Left renal cortex interstitium (tissue), 4 donors: ENCODE results near the gene PROP1. TPM values are rescaled to one million over a fixed set of nuclear protein-coding genes. Genes with fewer than 3 reads are reported as not detected.
A peak's percentile ranks its signal among the peaks of the same experiment; 100 is the strongest.
"Not testable (repeated sequence)": the region's sequence is repeated elsewhere in the genome, so short reads cannot be mapped to it uniquely, and the experiment has no call there.

ENCODE experiments used
- DNase-seq, 4 donors: peaks; one replicate each; pipeline ENCODE4 v3.0.0-alpha.2; 2013; ENCODE audit warnings: low read depth in 4 of 4, low spot score in 2 of 4, missing footprints in 1 of 4
- polyA plus RNA-seq, 4 donors: library from polyadenylated mRNA; unstranded; fragments of 120-200 nt; gene quantifications; one replicate each; pipeline ENCODE4 v1.2.1, GENCODE V29; 2013; ENCODE audit not compliant: insufficient read length in 4 of 4

PROP1 gene
- polyA plus RNA-seq: under 1 TPM in 2 of 4 donors, not detected in 2; 0.10 to 0.11 TPM

DNA sequence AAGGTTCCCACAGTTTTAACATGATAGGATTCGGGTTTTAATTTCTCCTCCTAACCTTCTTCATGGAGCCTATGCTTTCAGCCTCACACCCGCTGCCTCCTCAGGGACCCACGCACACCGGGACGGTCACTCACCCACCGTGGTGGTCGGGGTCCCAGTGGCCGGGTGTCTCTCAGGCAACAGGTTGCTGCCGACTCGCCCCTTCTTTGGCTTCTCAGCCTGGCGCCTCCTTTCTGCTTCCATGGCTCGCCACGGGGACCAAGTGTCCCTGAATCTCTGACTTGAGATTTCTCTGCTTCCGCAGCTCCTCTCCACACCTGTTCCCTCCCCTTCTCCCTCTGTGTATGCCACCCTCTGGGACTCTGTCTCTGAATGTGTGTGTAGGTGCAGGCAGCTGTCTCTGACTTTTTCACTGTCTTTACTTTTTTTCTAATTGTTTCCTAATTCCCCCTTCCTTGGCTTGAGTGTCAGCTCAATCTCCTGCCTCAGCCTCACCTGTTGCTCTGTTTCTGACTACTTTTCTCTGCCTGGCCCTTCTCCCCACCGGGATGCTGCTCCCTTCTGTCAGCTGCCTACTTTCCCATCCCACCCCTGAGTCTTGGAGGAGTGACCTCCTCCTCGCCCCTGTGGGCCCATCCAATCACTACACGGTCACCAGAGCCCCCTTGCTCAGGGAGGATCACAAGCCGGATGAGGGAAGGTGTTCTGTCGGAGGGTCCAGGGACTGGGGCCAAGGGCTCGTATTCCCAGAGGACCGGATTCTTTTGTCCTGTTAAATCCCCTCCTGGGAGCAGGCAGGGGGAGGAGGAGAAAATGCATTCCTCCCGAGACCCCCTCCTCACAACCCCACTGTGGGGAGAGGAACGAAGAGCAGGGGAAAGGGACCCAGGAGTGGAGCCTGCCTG lies at the start of gene PROP1:
TSS of gene PROP1 (minus strand) at position 552 of the 905 bp plus-strand sequence. CDS start at position 243, 309 bp downstream.
- no peak for DNase-seq

DNA sequence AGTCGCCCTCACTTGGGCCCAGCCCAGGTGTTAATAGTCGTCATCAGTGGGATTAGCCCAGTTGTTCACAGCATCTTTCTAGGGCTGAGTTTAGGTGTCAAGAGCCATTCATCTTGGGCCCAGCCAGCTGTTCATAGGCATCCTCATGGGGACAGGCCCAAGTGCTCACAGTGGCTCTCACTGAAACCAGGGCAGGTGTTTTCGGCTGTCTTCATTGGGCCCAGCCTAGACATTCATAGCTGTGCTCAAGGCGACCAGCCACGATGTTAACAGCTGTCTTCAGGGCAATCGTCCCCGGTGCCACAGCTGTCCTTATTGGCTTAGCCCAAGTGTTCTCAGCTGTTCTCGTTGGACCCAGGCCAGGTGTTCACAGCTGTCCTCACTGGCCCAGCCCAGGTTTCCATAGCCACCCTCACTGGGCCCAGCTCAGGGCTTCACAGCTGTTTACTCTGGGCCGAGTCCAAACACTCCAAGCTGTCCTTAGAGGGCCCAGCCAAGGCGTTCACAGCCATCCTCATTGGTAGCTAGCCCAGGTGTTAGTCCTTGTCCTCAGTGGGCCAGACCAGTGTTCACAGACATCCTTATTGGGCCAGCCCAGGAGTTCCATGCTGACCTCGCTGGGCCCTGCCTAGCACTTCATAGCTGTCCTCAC lies 23.5 kb upstream of the PROP1 start:
- DNase-seq: not testable (repeated sequence)

DNA sequence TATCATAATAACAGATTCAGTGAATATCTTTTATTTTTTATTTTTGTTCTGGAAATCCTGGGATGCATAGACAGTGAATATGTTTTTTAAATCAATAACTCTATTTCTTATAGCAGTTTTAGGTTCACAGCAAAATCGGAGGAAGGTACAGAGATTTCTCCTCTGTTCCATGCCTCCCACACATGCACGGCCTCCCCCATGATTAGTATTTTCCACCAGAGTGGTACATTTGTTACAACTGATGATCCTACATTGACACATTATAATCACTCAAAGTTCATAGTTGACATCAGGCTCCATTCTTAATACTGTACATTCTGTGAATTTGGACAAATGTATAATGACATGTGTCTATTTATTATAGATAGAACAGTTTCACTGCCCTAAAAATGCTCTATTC lies 16.7 kb upstream of the PROP1 start:
- not testable (repeated sequence) for DNase-seq

DNA sequence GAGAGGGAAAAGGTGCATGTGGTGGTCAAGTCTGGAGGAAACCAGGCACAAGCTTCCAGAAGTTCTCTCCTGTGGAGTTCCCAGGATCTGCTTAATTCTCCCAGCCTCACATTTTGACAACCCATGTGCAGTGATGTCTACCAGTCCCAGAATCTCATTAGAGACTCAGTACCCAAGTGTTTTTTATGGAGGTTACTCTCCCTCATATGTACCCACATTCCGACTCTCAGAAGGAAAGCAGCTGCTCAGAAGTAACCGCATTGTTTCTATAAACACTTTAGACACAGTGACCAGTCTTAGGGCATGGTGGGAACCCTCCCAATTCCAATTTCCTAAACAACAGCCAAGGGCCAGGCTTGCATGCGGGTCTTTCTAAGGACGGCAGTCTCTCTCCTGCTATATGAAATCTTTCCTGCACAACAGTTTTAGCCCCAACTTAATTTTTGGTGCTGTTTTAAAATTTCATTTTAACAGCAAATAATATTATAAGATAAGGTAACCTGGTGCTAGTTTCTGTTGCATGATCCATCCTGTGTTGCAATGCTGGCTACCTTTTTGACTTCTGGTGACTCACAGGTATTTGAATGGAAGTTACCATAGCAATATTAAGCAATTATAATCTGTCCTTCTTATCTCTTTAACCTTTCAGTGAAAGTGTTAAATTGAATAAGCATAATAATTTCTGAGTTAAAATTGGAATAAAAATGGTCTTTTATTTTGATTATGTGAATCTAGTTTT lies 15.9 kb upstream of the PROP1 start:
- DNase-seq: not testable (repeated sequence)

DNA sequence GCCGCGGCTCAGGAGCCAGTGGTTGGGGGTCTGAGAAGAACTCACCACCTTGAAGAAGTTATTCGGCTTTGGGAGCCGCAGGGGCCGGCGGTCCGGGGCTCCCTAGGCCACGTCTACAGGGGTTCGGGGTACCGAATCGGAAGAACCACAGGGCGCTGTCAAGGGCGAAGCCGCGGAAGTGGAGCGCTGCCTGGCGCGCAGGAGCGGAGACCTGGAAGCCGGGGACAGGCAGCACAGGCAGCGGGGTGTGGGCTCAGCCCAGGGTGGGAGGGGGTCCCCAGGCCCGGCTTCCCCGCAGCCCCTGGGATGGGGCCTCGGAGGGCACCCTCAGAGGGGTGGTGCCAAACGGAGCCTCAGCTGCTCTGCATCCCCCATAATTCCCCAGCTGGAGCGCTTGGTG lies 11.2 kb upstream of the PROP1 start:
- not testable (repeated sequence) for DNase-seq

DNA sequence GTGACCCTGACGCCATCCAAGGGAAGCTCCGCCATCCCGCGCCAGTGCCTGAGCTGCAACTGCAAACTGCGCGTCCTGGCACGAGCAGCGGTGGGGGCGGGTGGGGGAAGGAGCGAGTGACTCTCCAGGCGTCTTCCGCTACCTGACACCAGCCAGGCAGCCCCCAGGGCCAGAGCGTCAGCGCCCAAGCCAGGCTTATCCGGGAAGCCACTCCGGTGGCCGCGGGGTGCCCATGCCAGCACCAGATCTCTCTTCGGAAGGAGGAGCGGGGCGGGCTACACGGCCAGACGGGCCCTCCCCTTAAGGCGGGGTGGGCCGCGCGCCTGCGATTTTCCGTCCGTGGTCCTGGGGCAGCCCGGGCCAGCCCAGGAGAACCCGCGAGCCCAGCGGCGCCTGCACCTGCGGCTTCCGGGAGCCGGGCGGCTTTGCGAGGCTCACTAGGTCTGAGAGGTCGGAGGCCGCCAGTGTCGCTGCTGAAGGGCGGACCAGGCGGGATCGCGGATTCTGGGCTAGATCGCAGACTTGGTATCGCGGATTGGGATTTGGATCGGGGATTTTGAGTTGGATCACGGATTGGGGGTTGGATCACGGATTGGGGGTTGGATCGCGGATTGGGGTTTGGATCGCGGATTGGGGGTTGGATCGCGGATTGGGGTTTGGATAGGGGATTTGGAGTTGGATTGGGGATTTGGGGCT lies 10.6 kb upstream of the PROP1 start:
- not testable (repeated sequence) for DNase-seq

DNA sequence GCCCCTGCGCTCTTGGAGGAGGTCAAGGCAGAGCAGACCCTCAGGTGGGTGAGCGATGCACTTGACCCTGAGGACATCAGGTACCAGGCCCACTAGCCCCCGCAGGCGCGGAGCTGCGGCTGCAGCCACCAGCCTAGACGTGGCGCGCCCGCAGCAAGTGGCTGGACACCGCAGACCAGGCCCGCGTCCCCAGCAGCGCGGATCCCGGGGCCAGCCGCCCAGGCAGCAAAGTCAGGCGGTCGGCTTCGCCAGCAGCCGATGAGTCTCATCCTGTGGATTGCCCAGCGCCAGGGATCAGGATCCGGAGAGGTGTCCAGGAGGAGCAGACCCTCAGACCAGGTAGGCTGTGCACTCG lies 10.1 kb upstream of the PROP1 start:
- DNase-seq: not testable (repeated sequence)

DNA sequence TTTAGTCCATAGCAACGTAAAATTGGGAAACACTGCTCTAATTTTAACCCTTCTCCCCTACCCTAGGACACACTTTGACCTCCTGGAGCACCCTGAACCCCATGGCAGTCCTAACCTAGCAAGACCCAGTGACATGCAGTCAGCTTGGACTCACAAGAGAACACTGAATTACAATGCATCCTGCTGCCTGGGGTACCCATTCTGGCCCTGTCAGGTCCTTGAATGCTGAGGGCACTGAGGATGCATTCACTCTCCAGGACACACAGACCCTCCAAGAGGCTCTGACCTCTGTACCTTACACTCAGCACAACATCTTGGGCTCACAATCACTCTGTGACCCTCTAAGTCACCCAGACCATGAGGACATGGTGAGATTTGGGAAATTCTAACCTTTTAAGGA lies 1.8 kb upstream of the PROP1 start:
- no peak for DNase-seq

DNA sequence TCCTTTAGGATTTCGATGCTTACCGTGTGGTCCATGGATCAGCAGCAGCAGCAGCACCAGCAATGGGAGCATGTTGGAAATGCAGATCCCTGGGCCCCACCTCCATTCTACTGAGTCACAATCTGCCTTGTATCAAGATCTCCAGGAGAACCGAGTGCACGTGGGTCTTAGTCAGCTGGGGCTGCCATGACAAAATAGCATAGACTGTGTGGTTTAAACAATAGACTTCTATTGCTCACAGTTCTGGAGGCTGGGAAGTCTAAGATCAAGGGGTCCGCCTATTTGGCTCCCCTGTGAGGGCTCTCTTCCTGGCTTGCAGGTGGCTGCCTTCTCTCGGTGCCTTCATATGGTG lies 1.3 kb upstream of the PROP1 start:
- no peak for DNase-seq

DNA sequence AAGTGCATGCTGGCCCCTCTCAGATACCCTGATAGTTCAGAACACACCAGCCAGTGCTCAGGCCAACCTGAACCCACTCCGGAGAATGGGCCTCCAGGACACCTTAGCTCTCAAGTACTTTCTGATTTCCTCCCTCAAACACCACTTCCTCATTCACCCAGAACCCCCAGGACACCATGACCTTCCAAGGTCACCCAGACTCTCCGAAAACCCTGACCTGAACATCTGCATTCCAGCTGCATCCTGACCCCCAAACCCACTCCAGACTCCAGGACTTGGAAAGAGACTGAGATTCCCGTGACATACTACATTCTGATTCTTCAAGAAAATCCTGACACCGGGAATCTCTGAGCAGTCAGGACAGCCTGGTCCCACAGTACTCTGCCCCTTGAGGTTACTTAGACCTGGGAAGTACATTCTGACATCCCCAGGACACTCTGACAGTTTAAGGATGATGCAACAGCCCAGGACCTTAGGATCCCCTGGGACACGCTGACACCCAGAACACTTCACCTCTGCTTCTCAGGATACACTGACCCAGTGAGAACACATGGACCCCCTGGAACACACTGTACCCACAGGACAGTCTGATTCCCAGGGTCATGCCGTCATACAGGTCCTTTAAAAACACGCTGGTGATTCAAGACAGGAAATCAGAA lies 747 bp upstream of the PROP1 start:
- DNase-seq: no peak

DNA sequence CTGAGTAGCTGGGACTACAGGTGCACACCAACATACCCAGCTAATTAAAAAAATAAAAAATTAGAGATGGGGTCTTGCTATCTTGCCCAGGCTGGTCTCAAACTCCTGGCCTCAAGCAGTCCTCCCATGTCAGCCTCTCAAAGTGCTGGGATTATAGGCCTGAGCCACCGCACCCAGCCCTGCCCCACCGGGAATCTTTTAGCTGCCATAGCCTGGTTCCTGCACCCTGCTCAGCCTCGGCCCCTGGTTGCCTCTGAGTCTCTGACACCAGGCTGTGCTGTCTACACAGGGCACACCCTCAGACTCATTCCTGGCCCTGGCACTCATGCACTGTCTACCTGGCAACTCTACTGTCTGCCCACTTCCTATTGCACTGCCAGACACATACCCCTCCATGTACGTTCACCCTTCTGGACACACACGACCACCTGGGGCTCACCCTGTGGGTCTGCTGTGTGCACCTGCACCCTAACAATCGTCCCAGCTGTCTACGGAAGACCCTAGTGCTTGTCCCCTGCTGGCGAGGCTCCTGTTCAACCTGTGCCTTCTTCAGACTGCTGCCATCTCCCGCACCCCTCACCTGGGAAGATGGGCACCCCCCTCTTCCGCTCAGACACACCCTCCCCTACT lies 1.4 kb downstream of the PROP1 start:
- no peak for DNase-seq

DNA sequence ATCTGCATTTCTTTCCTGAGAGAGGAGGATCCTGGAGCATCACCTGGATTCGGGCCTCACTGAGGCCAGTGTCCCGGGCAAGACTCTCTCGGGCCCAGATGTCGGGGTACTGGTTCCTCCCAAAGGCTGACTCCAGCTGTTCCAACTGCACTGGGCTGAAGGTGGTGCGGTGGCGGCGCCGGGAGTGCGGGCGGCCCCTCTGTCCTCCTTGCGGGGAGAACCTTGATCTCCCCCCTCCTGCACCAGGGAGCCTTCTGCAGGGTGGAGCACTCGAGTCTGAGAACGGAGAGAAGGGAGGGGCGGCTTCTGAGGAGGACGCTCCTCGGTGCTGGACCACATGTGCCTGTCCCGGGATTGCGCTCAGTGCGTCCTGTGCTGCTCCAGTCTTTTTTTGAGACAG lies 2.0 kb downstream of the PROP1 start:
- DNase-seq: no peak

DNA sequence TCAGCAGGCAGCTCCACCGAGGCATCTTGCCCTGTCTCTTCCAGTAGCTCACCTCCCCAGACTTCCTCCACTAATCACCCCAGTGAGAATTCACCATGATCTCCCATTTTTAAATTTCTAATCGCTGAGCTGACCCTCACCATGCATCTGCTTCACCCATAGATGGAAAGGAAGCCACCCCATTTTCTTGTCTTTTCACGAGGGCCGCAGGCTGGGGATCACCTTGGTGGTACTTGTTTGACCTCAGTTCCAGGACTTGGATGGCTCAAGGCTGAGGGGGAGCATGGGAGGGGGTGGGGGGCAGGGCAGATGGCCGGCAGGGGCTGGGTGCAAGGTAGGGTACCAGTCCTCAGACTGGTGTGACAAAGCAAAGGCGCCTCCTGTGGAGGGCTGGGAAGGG lies 3.6 kb downstream of the PROP1 start:
- DNase-seq: no peak

DNA sequence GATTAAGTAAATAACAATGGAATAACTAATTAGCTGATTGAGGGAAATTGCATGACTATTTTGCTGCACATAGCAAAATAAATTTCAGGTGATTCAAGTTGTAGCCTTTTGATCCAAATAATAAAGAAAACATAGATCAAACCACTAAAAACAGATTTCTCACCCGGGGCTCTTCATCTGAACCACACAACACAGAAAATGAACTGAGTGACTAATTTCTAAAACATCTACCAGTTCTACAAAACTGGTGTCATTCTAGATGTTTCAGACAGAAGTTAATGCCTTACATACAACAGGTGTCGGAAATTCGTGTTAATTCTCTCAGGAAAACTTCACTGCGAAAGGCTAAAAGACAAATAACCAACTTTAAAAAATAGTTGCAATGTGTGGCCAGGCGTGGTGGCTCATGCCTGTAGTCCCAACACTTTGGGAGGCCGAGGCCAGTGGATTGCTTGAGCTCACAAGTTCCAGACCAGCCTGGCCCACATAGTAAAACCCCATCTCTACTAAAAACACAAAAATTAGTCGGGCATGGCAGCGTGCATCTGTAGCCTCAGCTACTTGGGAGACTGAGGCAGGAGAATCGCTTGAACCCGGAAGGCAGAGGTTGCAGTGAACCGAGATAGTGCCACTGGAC lies 6.9 kb downstream of the PROP1 start:
- no peak for DNase-seq

DNA sequence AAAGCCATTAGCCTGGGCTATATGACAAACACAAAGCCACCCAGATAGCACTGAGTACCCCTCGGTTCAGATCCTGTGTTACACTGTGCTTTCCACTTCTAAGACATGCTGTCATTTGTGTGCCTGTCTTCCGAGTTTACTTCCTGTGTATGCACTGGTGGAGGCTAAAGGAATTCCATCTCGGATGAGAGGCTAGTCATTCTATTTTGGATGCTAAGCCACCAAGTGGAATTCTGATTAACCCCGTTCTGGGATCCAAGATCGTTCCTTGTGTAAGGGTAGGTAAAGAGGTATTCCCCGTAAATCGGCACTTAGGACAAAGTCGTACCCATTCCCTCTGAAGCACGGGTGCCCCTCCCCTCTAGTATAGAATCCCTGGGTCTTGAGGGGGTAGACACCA lies 8.7 kb downstream of the PROP1 start:
- no peak for DNase-seq

DNA sequence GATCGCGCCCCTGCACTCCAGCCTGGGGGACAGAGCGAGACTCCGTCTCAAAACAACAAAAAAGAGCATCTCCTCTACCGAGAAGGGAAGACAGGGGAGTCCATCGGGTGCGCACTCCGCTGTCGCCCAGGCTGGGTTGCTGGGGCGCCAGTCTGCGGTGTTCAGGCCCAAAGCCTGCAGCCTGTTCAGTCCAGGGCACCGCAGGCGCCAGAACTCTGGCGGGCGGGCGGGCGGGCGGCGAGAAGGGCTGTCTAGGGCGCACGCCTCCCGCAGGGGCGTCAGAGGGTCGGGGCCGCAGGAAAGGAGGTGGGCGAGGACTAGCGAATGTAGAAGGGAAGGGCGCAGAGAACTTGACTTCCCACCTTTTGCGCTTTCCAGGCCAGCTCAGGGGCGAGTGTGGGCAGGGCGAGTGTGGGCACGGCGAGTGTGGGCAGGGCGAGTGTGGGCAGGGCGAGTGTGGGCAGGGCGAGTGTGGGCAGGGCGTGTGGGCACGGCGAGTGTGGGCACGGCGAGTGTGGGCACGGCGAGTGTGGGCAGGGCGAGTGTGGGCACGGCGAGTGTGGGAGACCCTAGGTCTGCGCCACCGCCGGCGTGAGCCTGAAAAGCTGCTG lies 10.5 kb downstream of the PROP1 start:
- DNase-seq: no peak

DNA sequence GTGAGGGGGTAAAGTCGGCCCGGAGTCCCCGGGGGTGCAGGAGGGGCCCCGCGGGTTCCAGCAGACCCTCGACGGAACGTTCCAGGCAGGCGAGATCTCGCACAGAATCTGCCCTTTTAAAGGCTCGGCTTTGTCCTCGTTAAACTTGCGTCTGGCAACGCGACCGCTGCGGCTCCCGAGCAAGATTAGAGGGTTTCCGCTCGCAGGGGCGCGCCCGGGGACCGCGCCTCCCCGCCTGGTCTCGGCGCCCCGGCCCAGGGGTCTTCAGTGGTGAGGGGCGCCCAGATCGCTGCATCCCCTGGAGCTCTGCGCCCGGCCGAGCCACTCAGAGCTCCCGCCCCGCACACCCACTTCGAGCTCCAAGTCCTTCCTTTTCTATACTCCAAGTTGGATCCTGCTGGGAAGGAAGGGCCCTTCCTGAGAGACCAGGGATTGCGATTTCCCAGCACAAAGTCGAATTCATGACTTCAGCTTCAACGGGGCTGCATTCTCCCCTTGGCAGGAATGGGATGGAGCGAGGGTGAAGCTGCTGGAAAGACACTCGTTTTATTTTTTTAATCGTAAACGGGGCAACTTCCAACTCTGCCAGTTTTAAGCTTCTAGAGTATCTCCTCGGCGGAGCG lies 11.3 kb downstream of the PROP1 start:
- DNase-seq: peak in 1 of 4 donors; percentile 3
